Measurements from ENCODE around the gene MRPL36.

GRCh38 chr5:1763960-1764605, 35.6 kb downstream of the MRPL36 start:
- TF ChIP-seq CTCF (IDR thresholded peaks at IDR 0.05), result no peak; the same call in 1 of the 2 replicates
- no peak for TF ChIP-seq E2F4 (CRISPR knock-in tag; IDR thresholded peaks at IDR 0.05; ENCODE audit: borderline replicate concordance, low read depth)
